GM18951 (cell line): ENCODE results near the gene RNF4.

ENCODE experiments used
- POLR2A ChIP-seq: IDR thresholded peaks from 4 replicates; pipeline ENCODE4 v1.6.1; 2011; ENCODE audit warnings: mild to moderate bottlenecking; ENCODE audit not compliant: insufficient read length, insufficient read depth; ENCODE audit errors: extremely low read depth
- in situ Hi-C: fragments of 300-500 bp; cut with MboI; formaldehyde crosslinking; loops from one replicate; pipeline ENCODE4 v1.12.0; 2022; ENCODE audit warnings: low sequenced_read_pairs, mixed read lengths, inconsistent platforms; ENCODE audit not compliant: unreplicated experiment

The RNF4 gene

DNA sequence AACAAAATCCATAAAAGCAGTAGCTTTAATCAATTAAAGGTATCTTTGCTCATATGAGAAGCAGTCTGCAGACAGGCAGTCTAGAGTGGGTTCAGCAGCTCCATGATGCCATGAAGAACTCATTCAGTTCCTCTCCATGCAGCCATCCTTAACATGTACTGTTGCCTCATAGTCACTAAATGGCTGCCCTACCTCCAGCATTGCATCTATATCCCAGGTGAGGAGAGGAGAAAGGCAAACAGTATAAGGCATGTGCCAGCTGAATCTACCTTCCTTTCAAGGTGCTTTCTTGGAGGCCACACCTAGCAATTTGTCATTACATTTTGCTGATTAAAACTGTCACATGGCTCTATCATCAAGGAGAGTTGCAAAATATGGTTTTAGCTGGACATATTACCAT, 36.9 kb upstream of the RNF4 start:
- in situ Hi-C loops: no loop called here

GRCh38 chr4:2432991-2433530, 35.8 kb upstream of the RNF4 start:
- in situ Hi-C loops: no loop called here
- TF ChIP-seq POLR2A: no peak

More for the DNA sequence above, 36.9 kb upstream of the RNF4 start:
- no peak for TF ChIP-seq POLR2A

GRCh38 chr4:2433609-2434350, 35.1 kb upstream of the RNF4 start:
- in situ Hi-C loops: no loop called here
- no peak for TF ChIP-seq POLR2A

- in situ Hi-C loops: no loop called here
- no peak for TF ChIP-seq POLR2A
These were observed 34.5 kb upstream of the RNF4 start for GRCh38 chr4:2434420-2434819.

- in situ Hi-C loops: no loop called here
- no peak for TF ChIP-seq POLR2A
These were observed 32.6 kb upstream of the RNF4 start for GRCh38 chr4:2436301-2436700.

DNA sequence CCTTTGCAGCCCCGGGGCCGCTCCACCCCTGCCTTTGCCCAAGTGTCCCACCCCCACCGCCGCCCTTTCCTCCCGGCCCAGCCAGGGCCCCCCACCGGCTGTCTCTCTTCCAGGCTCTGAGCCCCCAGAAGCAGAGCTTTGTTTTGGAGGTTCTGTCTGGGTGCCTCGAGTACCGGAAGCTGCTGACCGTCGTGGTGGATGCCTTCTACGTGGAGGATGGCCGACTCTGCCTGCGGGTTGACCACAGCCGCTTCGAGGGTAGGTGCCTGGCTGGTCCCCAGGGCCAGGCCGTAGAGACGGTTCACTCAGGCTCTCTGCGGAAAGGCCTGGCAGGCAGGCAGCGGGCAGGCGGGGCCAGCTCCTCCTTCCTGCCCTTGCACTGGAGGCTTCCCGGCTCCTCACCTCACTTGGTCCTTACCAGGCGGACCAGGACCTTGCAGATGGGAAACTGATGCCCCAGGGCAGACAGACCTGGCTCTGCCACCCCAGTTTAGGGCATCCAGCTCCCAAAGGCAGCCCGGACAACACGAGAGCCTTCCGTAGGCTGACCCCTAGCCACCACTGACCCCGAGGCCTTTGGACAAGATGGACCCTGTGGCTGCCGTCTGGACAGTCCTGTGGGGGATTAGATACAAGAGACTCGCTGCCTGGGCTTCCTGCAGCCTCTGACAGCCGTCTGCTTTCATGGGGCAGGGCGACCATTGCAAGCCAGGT, 32.0 kb upstream of the RNF4 start:
- in situ Hi-C loops: no loop called here
- TF ChIP-seq POLR2A: no peak

DNA sequence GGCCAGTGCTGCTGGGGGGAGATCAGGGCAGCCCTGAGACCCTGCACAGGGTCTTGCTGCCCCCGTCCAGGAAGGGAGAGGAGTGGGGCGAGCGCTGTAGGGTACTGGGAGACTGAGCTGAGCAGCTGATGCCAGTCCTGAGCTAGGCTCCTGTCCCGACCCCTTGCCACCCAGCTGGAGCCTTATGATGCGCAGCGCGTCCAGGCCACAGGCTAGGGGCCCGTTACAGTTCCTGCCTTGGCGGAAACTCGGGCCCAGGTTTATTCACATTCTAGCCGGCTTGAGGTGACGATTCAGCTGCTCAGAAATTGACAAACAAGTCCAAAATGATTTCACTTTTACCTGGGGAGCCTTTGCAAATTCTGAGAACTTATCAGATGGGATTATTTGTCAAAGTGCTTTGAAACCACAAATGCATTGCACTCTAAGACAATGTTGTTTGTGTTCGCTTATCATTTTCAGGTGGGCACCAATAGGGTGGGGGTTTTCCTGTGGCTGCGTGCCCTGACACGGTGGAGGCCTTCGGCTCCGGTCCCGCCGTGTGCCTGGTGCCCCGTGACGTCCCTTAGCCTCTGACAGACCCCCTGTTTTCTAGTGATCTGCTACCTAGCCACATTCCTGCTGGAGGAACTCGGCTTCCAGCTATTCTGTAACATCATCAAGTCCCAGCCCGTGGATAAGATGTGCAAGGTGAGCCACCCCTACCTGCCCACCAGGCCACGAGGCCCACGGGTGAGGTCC, 31.3 kb upstream of the RNF4 start:
- TF ChIP-seq POLR2A: no peak
- in situ Hi-C loops: no loop called here

DNA sequence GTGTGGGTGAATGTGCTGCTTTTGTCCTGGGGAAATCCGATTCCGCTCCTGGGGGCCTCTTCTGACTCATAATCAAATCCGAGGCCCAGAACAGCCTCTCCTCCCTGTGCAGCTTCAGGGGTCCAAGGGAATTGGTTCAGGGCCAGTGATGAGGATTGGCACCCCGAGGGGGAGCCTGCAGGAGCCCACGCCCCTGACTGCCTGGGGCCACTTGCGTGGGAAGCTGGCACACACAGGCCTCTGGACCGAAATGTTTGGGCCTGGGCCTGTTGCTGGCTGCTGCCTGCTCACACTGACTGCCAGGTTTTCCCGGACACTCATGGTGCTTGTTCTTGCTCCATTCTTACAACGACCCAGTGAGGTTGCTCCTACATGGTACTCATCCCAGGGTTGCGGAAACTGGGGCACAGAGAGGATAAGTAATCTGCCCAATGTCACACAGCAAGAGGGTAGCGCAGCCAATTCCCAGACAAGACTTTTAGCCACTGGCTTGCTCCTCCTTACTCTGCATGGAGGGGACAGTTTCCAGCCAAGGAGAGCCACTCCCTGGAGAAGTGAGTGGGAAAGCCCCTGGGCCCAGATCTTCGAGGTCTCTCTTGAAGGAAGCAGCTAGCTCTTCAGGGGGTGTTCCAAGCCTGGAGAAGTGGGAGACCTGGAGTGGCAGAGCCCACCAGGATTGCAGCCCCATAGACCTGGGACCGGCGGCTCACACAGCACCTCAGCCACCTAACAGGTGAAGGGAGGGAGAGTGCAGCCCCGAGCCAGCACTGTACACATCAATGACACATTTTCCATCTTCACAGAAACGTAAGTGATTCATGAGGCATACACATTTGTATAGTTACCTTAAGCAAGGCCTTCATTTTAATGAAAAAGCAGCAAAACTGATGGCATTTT, 29.8 kb upstream of the RNF4 start:
- TF ChIP-seq POLR2A: no peak
- in situ Hi-C loops: no loop called here

- in situ Hi-C loops: no loop called here
These were observed 27.3 kb upstream of the RNF4 start for GRCh38 chr4:2441393-2442174.

DNA sequence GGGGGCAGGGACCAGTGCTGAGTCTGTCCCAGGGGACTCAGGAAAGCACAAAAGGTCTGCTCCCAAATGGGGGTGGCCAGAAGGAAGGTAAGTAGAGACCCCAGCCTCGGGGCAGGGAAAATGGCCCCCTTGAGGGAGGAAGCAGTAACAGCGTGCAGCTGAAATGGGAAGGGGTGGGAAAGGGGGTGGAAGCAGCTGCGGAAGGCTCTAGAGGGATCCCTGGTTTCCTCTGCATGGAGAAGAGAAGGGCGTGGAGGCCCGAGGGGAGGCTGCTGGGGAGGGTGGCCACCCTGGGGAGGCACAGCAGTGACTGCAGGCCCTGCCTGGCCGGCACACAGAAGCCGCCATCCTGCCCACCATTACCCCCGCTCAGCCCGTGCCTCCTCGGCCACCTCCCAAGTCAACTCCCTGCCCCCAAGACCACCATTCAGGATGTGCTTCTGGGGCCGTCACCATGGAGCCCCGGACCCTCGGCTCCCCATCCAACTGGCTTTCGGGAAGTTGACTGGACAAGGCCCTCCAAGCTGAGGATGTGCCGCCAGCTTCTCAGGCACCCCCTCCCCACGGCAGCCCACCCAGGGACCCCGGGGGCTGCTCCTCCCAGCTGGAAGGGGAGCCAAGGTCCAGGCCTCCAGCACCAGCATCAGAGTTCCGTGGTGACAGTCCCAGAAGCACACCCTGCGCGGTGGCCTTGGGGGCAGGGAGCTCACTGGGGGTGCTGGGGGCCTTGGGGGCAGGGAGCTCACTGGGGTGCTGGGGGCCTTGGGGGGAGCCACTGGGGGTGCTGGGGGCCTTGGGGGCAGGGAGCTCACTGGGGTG, 26.5 kb upstream of the RNF4 start:
- TF ChIP-seq POLR2A: no peak
- in situ Hi-C loops: no loop called here

More at GRCh38 chr4:2441393-2442174, 27.3 kb upstream of the RNF4 start:
- TF ChIP-seq POLR2A: no peak
